Esophagus (tissue), 2 donors: ENCODE data around the gene RFX3. TPM values are rescaled to one million over a fixed set of nuclear protein-coding genes. Genes with fewer than 3 reads are reported as not detected.

Source experiments
- H3K27ac ChIP-seq, 2 donors: one replicate each; pipeline ENCODE4 v1.5.1; 2013; ENCODE audit warnings: low read depth in 2 of 2, mild to moderate bottlenecking in 2 of 2, inconsistent platforms in 1 of 2, low read length in 1 of 2, moderate library complexity in 1 of 2
- H3K27me3 ChIP-seq, 2 donors: one replicate each; pipeline ENCODE4 v1.6.1; 2013; ENCODE audit warnings: low read length in 2 of 2, control low read depth in 1 of 2, mild to moderate bottlenecking in 1 of 2; ENCODE audit not compliant: insufficient read depth in 2 of 2, control insufficient read depth in 1 of 2
- H3K36me3 ChIP-seq, 2 donors: one replicate each; pipeline ENCODE4 v1.6.1; 2013; ENCODE audit warnings: low read length in 1 of 2; ENCODE audit not compliant: control insufficient read depth in 2 of 2, insufficient read depth in 2 of 2
- H3K4me1 ChIP-seq, 2 donors: one replicate each; pipeline ENCODE4 v1.6.1; 2013; ENCODE audit warnings: low read length in 1 of 2; ENCODE audit not compliant: control insufficient read depth in 2 of 2, insufficient read depth in 2 of 2
- H3K4me3 ChIP-seq, 2 donors: one replicate each; pipeline ENCODE4 v1.5.1; 2013; ENCODE audit warnings: low read length in 2 of 2, mild to moderate bottlenecking in 2 of 2, low read depth in 1 of 2, moderate library complexity in 1 of 2
- H3K9me3 ChIP-seq, 2 donors: one replicate each; pipeline ENCODE4 v1.6.1; 2013; ENCODE audit warnings: mild to moderate bottlenecking in 2 of 2, low read depth in 1 of 2, low read length in 1 of 2, moderate library complexity in 1 of 2; ENCODE audit not compliant: control insufficient read depth in 2 of 2, insufficient read depth in 1 of 2
- WGBS, 2 donors: extraction: QIAGEN DNeasy Blood & Tissue Kit; methylation state at CpG; one replicate each; pipeline ENCODE4 v1.1.7; 2013; 5-methylcytosine and 5-hydroxymethylcytosine counted together
- polyA plus RNA-seq, 2 donors: library from polyadenylated mRNA; stranded (reverse); fragments of 200-250 nt; gene quantifications; one replicate each; pipeline ENCODE4 v1.2.3, GENCODE V29; 2013
- donor health status: healthy with polysubstance abuse.
- donor health status: Bipolar disorder and iron deficiency.

Gene RFX3
- polyA plus RNA-seq, 2 donors = 0.61 to 1.2 TPM

GRCh38 chr9:3447143-3447542 lies 78.7 kb downstream of the RFX3 start:
- H3K4me3 ChIP-seq = no peak overlapping the region
- H3K27ac ChIP-seq = no peak overlapping the region
- 65 to 71% methylated on average over 1 of the region's 1 CpG for WGBS, 2 donors
- no peaks in the 10 kb centered on the region for H3K9me3 ChIP-seq
- no peaks in the 10 kb centered on the region for H3K36me3 ChIP-seq
- H3K27me3 ChIP-seq = no peaks in the 10 kb centered on the region
- H3K4me1 ChIP-seq = no peaks in the 10 kb centered on the region

GRCh38 chr9:3446313-3446712 lies 79.5 kb downstream of the RFX3 start:
- H3K9me3 ChIP-seq = no peaks in the 10 kb centered on the region
- H3K36me3 ChIP-seq = no peaks in the 10 kb centered on the region
- H3K27ac ChIP-seq = no peak overlapping the region
- no peak overlapping the region for H3K4me3 ChIP-seq
- H3K27me3 ChIP-seq = no peaks in the 10 kb centered on the region
- no peaks in the 10 kb centered on the region for H3K4me1 ChIP-seq

GRCh38 chr9:3444016-3444415 lies 81.8 kb downstream of the RFX3 start:
- WGBS, 2 donors = 95 to 100% methylated on average over 1 of the region's 1 CpG
- Histone ChIP-seq H3K4me1 (no peaks in the 10 kb centered on the region), H3K27ac (no peak overlapping the region), H3K36me3 (no peaks in the 10 kb centered on the region), H3K4me3 (no peak overlapping the region), H3K9me3 (no peaks in the 10 kb centered on the region), H3K27me3 (no peaks in the 10 kb centered on the region)

- 77 to 88% methylated on average over 7 of the region's 7 CpGs for WGBS, 2 donors
- Histone ChIP-seq H3K27me3 (no peaks in the 10 kb centered on the region), H3K36me3 (no peaks in the 10 kb centered on the region)
Measured at GRCh38 chr9:3441197-3441816, 84.5 kb downstream of the RFX3 start.

GRCh38 chr9:3436629-3437420 lies 89.0 kb downstream of the RFX3 start:
- no peak overlapping the region for H3K27ac ChIP-seq
- H3K27me3 ChIP-seq = no peaks in the 10 kb centered on the region
- WGBS, 2 donors = 66 to 77% methylated on average over 4 of the region's 4 CpGs
- no peaks in the 10 kb centered on the region for H3K9me3 ChIP-seq
- no peaks in the 10 kb centered on the region for H3K4me1 ChIP-seq
- H3K4me3 ChIP-seq = no peak overlapping the region
- H3K36me3 ChIP-seq = no peaks in the 10 kb centered on the region

More at GRCh38 chr9:3441197-3441816, 84.5 kb downstream of the RFX3 start:
- Histone ChIP-seq H3K27ac (no peak overlapping the region), H3K4me3 (no peak overlapping the region), H3K4me1 (no peaks in the 10 kb centered on the region), H3K9me3 (no peaks in the 10 kb centered on the region)

- 79 to 86% methylated on average over 1 of the region's 1 CpG for WGBS, 2 donors
- Histone ChIP-seq H3K36me3 (no peaks in the 10 kb centered on the region), H3K27ac (no peak overlapping the region)
Measured at GRCh38 chr9:3435732-3436131, 90.1 kb downstream of the RFX3 start.

GRCh38 chr9:3434594-3434993 lies 91.2 kb downstream of the RFX3 start:
- whole genome bisulfite sequencing, 2 donors = 73 to 86% methylated on average over 1 of the region's 1 CpG
- Histone ChIP-seq H3K4me1 (no peaks in the 10 kb centered on the region), H3K9me3 (no peaks in the 10 kb centered on the region), H3K27ac (no peak overlapping the region), H3K36me3 (no peaks in the 10 kb centered on the region), H3K4me3 (no peak overlapping the region), H3K27me3 (no peaks in the 10 kb centered on the region)

More at GRCh38 chr9:3435732-3436131, 90.1 kb downstream of the RFX3 start:
- no peaks in the 10 kb centered on the region for H3K9me3 ChIP-seq
- H3K4me1 ChIP-seq = no peaks in the 10 kb centered on the region
- no peaks in the 10 kb centered on the region for H3K27me3 ChIP-seq
- H3K4me3 ChIP-seq = no peak overlapping the region

- H3K9me3 ChIP-seq = no peaks in the 10 kb centered on the region
- no peak overlapping the region for H3K4me3 ChIP-seq
- no peak overlapping the region for H3K27ac ChIP-seq
- H3K27me3 ChIP-seq = no peaks in the 10 kb centered on the region
- H3K36me3 ChIP-seq = no peaks in the 10 kb centered on the region
- 96% methylated on average over 4 of the region's 4 CpGs for WGBS, 2 donors
- no peaks in the 10 kb centered on the region for H3K4me1 ChIP-seq
Measured at GRCh38 chr9:3433754-3434153, 92.0 kb downstream of the RFX3 start.

- Histone ChIP-seq H3K36me3 (no peaks in the 10 kb centered on the region), H3K9me3 (no peaks in the 10 kb centered on the region), H3K4me3 (no peak overlapping the region), H3K4me1 (no peaks in the 10 kb centered on the region), H3K27ac (no peak overlapping the region), H3K27me3 (no peaks in the 10 kb centered on the region)
- WGBS, 2 donors = 94 to 99% methylated on average over 4 of the region's 4 CpGs
Measured at GRCh38 chr9:3433066-3433465, 92.7 kb downstream of the RFX3 start.

GRCh38 chr9:3431890-3432289 lies 93.9 kb downstream of the RFX3 start:
- H3K9me3 ChIP-seq = no peaks in the 10 kb centered on the region
- 87 to 90% methylated on average over 3 of the region's 3 CpGs for WGBS, 2 donors
- no peaks in the 10 kb centered on the region for H3K27me3 ChIP-seq
- H3K4me1 ChIP-seq = no peaks in the 10 kb centered on the region
- H3K4me3 ChIP-seq = no peak overlapping the region
- H3K36me3 ChIP-seq = no peaks in the 10 kb centered on the region
- no peak overlapping the region for H3K27ac ChIP-seq
